GM12873 (cell line): ENCODE measurements around the gene INSC.

Experiments
- TF ChIP-seq, protein P1 (sequence below): IDR thresholded peaks from 2 replicates; pipeline ENCODE4 v1.5.1; 2012; ENCODE audit warnings: low read depth, mild to moderate bottlenecking, moderate library complexity, low read length, control low read depth; ENCODE audit not compliant: insufficient read depth; ENCODE audit errors: missing control alignments

Gene INSC

GRCh38 chr11:15195454-15196200 lies 80.9 kb downstream of the INSC start:
- TF ChIP-seq, protein P1, sequence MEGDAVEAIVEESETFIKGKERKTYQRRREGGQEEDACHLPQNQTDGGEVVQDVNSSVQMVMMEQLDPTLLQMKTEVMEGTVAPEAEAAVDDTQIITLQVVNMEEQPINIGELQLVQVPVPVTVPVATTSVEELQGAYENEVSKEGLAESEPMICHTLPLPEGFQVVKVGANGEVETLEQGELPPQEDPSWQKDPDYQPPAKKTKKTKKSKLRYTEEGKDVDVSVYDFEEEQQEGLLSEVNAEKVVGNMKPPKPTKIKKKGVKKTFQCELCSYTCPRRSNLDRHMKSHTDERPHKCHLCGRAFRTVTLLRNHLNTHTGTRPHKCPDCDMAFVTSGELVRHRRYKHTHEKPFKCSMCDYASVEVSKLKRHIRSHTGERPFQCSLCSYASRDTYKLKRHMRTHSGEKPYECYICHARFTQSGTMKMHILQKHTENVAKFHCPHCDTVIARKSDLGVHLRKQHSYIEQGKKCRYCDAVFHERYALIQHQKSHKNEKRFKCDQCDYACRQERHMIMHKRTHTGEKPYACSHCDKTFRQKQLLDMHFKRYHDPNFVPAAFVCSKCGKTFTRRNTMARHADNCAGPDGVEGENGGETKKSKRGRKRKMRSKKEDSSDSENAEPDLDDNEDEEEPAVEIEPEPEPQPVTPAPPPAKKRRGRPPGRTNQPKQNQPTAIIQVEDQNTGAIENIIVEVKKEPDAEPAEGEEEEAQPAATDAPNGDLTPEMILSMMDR: no peak

- TF ChIP-seq, protein P1: no peak
Observed at GRCh38 chr11:15196704-15197103, 82.0 kb downstream of the INSC start.

- TF ChIP-seq, protein P1: no peak
Observed at GRCh38 chr11:15197696-15198095, 83.0 kb downstream of the INSC start.

GRCh38 chr11:15198284-15198683 lies 83.6 kb downstream of the INSC start:
- TF ChIP-seq, protein P1: no peak

DNA sequence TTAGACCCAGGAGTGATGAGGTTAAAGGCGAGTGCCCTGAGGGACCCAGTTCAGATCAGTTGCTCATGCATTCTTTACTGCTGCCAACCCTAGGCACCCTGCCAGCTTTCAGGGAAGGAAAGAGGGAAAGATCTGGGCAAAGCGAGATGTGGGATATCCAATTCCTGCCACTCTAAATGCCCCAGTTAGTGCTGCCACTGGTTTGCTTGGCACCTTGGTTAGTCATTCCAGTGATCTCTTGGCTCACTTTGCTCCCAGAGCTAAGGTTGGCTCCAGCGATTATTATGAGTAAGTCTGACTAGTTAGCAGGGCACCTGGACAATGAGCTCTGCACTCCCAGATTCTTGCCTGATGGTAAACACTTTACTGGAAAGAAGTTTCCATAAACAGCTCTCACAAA lies 85.0 kb downstream of the INSC start:
- TF ChIP-seq, protein P1: no peak

GRCh38 chr11:15200696-15201095 lies 86.0 kb downstream of the INSC start:
- TF ChIP-seq, protein P1: no peak

- TF ChIP-seq, protein P1: no peak
Observed at GRCh38 chr11:15201586-15201985, 86.9 kb downstream of the INSC start.

- TF ChIP-seq, protein P1: no peak
Observed at GRCh38 chr11:15202626-15203025, 87.9 kb downstream of the INSC start.
